Renal pelvis (tissue), 4 donors: ENCODE data around the gene ARID1B. TPM values are rescaled to one million over a fixed set of nuclear protein-coding genes. Genes with fewer than 3 reads are reported as not detected.

ENCODE experiments used
- DNase-seq: peaks from one replicate; pipeline ENCODE4 v3.0.0-alpha.2; 2013
- polyA plus RNA-seq, 3 donors: library from polyadenylated mRNA; unstranded; fragments of 120-200 nt; gene quantifications; one replicate each; pipeline ENCODE4 v1.2.1, GENCODE V29; 2013; ENCODE audit not compliant: insufficient read length in 3 of 3

The ARID1B gene
- polyA plus RNA-seq, 3 donors, result 71.8 to 84.7 (median 78.8) TPM

DNA sequence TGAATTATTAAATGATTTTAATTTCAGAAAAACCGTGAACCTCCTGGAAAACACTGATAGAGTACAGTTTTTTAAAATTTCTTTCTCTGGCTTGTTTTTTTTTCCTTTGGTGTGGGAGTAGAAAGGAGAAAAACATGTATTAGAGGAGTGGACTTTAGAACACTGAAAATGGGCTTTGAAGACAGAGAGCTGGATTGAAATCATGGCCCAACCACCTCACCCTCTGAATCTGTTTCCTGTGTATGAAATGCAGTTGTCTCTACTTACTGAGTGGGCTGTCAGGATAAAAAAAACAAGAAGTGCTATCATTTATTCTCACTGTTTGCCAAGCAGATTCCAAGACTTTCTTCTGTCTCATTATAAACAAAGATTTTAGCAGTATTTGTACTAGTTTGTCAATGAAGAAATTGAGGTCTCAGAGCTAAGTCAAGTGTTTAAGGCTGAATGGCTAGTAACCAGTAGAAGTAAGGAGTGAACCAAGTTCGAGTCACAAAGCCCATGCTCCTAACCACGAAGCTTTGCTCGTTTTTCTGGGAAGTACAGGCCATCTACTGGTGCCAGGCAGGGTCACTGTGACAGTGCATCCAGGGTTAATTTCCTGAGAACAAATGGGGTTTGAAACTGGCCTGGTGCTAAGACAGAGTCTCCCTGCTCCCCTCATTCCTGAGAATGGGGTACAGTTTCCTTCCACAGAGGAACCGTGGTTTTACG lies 289.8 kb downstream of the ARID1B start:
- no peak for DNase-seq

DNA sequence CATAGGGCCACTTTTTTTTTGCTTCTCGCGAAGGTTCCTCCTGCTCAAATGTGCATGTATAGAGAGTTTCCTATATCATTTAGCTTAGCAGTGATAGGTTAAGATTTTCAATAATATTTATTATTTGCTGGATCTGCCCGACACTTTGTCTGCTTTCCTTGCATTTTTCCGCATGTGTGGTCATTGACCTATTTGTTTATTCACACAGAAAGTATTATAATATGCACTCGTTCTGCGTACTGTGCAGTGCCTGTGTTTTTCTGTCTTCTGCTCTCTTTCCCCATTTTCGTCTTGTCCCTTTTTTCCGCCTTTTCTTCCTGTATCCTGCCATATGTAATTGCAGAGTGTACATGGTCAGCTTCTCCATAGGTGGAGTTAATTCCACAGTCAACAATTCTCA lies 290.3 kb downstream of the ARID1B start:
- no peak for DNase-seq

DNA sequence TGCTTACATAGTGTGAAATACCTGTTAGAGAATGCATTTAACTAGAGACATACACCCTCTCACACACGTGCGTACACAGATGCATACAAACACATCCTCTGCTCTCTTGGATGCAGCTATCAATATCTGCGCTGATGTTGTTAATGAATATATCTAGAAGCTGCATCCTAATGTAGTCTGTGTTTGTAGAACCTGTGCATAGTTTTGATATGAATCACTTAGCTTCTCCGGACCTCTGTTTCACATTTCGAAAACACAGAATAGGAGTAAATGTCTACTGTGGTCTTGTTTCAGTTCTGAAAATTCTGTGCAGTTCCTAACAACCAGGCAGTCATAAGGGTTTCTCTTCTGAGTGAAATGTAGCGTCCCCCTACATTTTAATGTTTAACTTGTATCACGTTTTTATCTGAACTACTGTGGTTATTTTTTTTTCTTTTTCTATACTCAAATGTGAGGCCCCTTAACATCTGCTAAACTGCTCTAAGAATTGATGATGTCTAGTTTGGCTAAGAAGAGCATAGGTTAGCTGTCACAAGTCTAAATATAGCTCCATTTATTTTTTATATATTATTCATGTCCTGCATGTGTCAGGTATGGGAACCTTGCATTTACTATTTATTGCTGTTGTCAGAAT lies 291.6 kb downstream of the ARID1B start:
- DNase-seq, result no peak

DNA sequence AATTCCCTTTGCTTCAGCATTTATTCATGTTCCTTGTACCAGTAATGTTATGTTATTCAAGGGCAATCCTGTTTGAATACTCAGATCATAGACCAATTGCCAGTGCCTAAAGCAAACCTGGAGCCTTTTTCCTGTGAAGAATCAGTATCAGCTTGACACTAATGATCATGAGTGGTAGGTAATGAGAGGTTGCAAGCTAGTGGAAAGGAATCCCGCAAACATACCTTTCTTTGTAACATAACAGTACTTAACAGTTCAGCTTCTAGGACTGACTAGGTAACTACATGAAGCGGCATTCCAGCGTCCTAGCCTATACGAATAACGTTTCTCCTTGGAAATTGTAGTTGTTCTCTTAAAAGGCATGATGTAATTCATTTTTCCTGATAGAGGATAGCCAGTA lies 292.4 kb downstream of the ARID1B start:
- peak; percentile 30 for DNase-seq

DNA sequence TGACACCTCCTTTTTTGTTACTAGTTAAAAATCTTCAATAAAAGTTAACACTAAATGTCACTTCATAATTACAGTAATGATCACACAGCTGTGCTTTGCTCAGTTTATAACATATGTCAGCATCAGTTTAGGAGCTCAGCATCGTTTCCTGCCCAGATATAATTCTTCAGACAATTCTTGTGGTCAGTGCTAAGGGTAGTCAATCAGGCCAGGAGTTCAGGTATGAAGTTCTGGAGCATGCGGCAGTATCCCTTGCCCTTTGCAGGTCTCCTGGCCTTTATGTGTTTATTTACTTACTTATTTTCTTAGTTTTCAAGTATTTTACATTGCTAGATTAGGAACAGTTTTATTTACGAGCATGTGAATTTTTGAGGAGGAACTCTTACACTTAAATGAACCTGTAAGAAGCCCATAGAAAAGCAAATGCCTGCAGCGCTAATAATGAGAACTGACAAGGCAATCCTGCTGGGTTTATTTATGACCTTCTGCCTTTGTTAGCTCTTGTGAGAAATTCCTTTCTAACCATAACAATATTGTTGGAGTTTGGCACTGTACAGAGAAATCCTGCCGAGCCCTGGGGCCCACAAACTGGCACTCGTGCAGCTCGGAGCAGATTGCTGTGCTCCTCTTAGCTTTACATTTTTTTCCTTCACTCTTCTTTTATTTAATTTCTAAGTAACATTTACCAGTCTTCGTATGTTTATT lies 293.4 kb downstream of the ARID1B start:
- peak; percentile 34 for DNase-seq

DNA sequence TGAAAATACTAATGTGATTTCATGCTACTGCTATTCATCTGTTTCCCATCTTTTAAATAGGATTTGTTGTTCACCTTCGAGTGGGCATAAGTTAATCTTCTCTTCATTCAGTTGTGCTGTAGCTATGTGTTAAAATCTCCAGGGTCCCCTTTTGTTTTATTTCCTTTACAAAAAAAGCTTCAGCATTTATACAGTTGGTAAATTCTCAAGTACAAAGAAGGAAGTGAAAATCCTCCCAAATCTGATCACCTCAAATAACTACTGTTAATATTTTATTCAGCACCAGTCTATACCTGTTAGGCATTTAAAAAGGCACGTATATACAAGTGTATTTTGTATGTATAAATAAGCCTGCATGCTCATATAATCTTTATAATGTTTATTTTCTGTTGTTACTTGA lies 294.9 kb downstream of the ARID1B start:
- no peak for DNase-seq

DNA sequence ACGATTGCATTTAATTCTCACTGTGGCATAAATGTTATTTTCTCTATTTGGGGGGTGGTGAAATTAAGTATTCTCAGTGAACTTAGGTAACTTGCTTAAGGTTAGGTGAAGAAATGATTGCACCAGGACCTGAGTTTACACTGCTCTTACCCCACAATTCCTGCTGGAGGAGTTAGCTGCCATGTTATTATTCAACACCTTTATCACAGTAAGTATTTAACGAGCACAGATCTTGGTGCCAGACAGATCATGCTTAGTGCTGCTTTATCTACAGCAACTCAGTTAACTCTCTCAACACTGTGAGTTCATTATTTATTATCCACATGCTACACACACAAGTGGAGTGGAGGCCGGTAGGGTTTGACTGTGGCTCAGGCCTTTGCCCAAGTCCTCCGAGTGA lies 296.4 kb downstream of the ARID1B start:
- no peak for DNase-seq

DNA sequence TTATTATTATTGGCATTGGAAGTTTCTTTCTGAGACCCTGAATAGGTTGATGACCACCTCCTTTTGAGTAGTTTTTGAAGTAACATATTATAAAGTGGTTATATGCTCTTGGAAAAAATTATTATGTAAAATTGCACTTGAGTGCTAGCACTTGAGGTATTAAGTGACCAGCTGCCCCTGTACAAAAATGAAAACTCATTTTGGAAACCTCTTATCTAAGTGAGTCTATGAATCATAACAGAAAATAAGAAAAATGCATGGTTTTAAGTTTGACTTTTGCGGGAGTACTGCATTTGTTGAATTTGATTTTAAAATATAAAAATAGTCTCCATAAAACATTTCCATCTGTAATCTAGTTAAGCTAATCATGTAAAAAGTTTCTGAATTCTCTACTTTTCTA lies 297.8 kb downstream of the ARID1B start:
- no peak for DNase-seq

DNA sequence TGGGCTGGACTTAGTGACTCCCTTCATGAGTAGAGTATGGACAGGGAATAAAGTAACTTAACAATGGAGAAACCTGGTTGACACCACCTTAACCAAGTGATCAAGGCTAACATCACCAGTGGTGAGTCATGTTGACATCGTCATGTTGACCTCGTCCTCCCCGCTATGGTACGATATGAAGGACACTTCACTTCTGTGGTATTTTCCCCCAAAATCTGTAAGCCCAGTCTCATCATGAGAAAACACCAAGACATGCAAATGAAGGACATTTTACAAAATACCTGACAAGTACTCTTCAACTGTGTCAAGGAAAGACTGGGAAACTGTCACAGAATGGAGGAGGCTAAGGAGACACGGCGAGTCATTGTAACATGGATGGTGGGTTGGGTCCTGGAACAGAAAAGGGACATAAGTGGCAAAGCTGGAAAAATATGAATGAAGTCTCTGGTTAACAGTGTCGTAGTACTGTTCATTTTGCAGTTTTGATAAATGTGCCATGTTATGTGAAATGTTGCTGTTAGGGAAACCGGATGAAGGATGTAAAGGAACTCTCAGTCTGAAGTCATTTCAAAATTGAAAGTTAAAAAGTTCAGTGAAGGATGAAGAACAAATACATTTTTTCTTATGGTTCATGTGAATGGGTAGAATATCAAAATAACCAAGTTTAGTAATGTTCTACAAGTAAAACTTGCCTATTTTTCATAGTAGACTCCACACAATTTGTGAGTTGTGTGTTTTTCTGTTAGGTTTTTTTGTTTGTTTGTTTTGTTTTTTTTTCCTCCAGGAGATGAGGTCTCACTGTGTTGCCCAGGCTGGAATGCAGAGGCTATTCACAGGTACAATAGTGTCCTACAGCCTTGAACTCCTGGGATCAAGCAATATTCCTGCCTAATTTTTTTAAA lies 298.6 kb downstream of the ARID1B start:
- DNase-seq, result no peak

DNA sequence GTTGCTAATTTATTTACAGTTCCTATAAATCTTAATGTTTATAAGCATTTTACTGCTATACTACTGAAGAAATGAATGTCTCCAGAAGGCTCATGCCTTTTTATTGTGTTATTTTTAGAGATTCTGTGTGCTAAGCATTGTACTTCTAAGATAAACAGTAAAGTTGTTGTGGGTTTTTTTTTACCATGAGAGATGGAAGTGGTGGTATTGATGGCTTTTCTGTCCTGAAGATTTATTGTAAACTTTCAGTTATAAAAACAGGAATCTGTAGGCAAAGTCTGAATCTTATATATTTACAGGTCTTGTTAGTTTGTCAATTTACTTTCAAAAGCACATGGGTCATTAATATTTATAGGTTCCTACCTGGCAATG lies 299.3 kb downstream of the ARID1B start:
- DNase-seq, result no peak

DNA sequence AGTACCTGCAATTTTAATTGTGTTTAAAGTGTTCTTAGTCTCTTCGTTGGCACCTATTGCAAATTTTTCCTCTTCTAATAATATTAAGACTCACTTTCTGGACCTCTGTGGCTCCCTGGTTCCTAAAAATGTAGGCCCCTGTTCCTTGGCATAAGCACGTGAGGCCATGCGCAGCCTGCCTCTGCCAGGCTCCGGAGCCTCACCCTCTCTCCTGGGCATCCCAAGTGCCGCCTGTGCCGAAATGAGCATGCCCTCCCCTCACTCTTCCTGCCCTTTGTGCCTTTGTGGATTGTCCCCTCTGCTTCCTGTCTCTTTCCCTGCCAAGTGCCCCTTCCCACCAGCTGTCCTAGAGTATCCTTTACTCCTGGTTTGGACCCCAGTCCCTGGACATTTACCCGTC lies 300.1 kb downstream of the ARID1B start:
- DNase-seq, result no peak

DNA sequence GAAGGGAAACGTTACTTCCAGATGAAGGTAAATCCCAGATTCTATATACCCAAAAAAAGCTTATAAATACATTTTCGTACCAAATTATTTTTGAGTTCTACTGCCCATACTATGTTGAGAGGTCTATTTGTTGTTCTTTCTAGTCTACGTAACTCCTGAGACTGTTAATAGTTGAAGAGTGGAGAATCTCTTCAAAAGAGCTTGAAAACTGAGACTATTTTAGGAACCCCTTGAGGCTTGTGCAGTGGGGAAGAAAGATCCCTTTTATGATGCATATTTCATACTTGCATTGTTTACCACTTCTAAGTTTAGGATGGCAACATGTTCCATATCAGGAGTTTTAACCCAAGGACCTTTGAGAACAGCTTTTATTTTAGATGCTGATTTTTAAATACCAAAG lies 301.1 kb downstream of the ARID1B start:
- no peak for DNase-seq

DNA sequence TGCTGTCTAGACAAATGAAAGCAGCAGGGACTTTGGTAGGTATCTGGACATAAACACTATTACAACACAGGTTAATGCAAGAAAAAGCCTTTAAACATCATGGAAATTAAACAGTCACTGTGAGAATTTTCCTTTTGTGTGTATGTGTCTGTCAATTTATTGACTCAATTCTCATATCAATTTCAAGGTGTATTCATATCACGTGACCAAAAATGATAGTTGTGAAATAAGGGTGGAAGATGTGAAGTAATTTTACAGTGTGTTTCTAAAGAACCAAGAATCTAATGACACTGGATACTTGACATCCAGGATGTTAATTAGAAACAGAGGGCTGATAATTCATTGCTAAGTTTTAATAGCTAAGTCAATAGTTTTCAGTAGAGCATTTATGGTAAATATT lies 302.1 kb downstream of the ARID1B start:
- DNase-seq, result no peak

DNA sequence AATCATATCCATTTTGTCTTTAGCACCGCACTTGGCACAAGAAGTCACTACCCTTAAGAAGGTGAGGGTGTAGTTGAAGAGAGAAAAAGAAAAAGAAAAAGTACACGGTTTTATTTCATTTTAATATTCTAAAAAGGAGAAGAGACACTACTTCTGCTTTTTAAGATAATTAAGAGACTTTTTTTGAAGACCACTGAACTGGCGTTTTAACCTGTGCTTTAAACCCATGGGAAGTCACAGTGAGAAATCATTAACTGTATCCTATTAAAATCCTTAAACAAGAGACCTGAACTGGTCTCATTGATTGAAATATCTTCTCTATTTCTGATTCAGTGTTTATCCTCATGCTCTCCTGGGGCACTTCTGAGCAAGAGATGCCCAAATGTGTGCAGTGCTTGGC lies 302.6 kb downstream of the ARID1B start:
- no peak for DNase-seq

DNA sequence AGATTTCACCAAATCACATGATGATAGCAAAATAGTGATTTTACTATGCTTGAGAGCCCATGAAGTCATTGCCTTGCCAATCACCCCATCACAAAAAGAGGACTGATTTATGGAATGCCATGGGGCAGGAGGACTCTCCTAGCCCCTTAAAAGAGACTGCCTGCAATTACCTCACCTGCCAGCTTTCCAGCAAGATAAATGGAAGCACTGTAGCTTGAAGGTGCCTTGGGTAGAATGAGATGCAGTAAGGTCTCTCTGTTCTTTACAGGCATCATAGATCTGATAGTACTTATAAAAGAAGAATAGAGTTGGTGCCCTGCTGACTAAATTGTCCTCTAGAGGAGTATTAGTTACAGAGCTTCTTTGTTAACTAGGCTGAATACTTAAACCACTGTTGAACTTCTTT lies 303.8 kb downstream of the ARID1B start:
- no peak for DNase-seq

DNA sequence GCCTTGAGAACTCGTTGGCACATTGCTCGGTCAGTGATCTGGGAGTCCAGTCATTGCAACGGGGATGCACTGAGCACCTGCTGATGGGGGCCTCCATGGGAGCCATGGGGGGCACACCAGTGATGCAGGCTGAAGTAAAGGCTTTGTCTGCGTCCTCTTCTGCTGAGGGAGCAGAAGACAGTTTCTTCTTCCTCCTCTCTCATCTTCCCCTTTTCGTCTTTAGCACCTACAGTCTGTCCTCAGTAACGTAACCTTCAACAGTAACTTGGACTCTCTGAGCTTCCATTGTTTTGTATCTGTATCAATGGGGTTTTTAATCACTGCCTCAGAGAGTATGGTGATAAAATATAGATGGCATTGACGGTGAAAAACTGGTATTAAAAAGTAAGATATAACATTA lies 306.2 kb downstream of the ARID1B start:
- DNase-seq, result no peak

DNA sequence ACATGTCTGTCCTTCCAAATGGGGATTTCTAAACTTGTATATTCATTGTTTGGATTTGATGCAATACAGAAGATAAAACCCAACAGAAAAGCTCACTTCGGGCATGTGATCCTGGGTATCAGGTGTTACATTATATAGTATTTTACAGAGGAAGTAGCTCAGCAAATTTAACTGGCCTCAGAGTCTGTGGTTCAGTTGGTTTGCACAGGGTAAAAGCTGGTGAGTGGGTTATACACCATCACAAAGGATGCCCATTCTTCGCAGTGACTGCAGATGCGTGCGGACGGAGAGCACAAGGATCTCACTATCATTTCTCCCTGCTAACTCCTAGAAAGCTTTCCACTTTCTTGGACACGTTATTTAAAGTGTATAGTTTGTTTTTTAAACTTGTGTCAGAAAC lies 309.5 kb downstream of the ARID1B start:
- no peak for DNase-seq

DNA sequence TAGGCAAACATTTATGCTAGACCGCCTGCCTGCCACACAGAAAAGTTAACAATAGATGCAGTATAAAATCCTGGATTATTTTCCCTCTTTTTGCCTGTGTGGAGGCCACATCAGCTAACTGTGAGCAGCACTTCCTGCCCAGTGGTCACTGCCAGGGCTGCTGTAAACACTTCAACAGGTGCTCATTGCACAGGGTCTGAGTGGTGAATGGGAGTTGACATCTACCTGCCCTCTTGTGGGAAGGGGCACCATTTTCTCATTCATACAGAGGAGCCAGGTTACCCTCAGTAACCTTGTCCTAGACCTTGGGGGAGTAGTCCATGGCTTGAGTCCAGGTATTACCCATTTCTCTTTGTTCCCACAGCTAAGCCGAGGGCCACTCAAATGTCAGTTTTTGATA lies 310.8 kb downstream of the ARID1B start:
- DNase-seq, result no peak

DNA sequence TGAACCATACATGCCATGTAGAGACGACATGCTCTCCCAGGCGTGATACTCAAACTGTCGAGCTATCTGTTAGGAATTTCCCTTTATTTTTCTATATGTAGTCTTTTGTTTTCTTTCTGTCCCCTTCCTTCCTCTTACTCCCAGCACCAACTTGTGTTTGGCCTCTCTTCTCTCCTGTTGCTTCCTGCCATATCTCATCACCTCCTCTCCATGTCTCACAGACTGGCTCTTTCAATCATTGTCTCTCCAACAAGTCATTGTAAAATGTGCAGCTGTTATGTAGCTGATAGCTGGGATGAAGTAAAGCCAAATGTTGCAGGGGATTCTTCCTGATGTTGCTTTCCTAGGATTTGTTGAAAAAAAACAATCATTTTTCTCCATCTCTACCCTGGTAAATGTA lies 311.7 kb downstream of the ARID1B start:
- DNase-seq, result no peak

DNA sequence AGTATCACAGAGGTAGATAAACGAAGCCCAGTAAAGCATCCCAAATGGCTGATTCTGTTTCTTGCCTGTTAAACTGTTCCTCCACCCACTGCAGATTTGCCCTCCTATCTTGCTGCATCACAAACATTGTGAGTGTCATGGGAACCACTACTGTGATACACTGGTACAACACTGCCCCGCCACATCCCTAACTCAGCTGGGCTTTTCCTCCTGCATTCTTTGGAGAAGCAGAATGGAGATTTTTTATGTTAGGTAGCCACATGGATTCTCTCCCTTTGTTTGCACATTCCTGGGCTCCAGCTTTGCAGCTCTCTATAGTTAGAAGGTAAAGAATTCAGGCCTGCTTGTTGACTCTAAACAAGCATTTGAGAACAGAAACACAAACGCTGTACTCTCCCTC lies 312.1 kb downstream of the ARID1B start:
- DNase-seq, result peak; percentile 45

DNA sequence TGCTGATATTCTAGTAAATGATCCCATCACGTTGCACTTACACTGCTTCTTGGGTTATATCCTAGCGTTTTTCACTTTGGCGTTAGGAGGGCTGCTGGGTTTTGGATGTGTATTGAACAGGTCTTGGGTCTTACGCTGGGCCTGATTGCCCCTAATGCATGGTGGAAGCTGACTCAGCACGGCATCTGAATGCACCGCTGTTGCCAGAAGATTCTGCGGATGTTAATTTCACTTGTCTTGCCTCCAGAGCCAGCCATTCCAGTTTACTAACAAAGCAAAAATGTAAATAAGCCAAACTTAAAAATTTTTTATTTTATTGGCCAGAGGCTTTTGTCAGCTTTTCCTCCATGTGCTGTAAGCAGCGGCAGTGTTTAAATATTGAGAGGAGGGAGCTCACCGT lies 312.7 kb downstream of the ARID1B start:
- no peak for DNase-seq

DNA sequence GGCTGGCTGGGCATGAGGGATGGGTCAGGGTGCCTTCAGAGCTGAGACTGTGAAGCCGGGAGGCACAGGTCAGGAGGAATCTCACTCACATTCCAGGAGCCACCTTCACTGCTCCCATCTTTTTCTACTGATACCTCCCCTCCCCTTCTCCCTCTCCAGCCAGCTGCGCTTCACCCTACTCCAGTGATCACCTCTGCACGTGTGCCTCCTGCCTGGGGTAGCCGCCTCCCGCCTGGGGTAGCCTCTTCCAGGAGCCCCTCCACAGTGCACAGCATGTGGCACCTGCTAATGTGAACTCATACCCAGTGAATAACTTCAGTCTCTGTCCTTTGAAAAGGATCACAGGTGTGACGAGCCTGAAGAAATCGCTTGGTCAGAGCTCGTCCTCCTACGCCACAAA lies 313.6 kb downstream of the ARID1B start:
- DNase-seq, result no peak
